ENCODE measurements around the gene SEL1L. TPM values are rescaled to one million over a fixed set of nuclear protein-coding genes. Genes with fewer than 3 reads are reported as not detected.
"Not testable (repeated sequence)": the region's sequence is repeated elsewhere in the genome, so short reads cannot be mapped to it uniquely, and the experiment has no call there.

Gene SEL1L
- polyA plus RNA-seq, 3 donors = 8.9 to 81.7 (median 21.0) TPM

DNA sequence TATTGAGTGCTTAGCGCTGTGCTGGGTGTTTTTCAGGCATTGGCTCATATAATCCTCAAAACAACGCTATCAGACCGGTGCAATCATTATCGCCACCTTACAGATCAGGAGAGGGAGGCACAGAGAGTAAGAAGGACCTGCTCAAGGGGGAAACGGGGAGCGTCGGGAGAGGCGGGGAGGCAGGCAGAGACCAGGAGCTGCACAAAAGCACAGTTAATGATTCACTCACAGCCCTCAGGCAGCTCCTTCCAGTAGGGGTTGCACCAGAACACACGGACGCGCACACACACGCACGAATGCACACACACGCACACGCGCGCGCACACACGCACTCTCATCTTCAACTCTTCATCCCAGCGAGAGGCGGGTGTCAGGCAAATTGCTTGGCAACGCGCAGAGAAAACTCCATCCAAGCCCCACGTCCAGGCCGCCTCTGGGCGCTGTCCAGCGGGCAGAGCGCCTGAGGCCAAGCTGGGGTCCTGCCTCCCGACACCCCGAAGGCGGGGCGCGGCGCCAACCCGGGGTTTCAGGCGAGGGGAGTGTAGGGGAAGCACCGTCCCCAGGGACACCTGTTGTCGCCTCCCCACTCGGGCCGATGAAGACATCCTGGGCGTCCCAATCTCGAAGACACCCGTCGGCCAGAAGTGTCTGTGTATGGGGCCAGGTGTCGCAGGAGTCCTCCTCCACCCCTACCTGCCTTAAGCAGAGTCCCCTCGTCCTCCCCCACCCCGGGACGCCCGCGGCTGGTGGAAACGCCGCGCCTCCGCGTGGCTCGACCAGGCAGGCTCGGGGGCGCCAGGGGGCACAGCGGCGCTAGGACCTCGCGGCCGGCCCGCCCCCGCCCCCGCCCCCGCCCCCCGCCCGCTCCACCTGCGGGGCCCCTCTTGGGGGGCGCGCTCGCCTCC is 98.0 kb downstream of the SEL1L start:
- WGBS, 3 donors = 1% methylated on average over 54 to 73 of the region's 73 CpGs
- no peak overlapping the region for H3K27ac ChIP-seq (ENCODE audit: low read depth, low read length)

GRCh38 chr14:81435048-81435390 is 98.6 kb downstream of the SEL1L start:
- 8 to 28% (median 27%) methylated on average over 6 of the region's 6 CpGs for WGBS, 3 donors
- no peak overlapping the region for H3K27ac ChIP-seq (ENCODE audit: low read depth, low read length)

- H3K27ac ChIP-seq (ENCODE audit: low read depth, low read length) = no peak overlapping the region
- 52 to 68% (median 67%) methylated on average over 4 of the region's 4 CpGs for WGBS, 3 donors
These were observed 99.4 kb downstream of the SEL1L start for GRCh38 chr14:81434230-81434629.

GRCh38 chr14:81433378-81433777 is 100.3 kb downstream of the SEL1L start:
- WGBS, 3 donors = 69 to 80% (median 74%) methylated on average over 2 of the region's 2 CpGs

GRCh38 chr14:81432219-81432661 is 101.4 kb downstream of the SEL1L start:
- H3K27ac ChIP-seq (ENCODE audit: low read depth, low read length) = no peak overlapping the region
- 66 to 87% (median 72%) methylated on average over 3 of the region's 3 CpGs for WGBS, 3 donors

More at GRCh38 chr14:81433378-81433777, 100.3 kb downstream of the SEL1L start:
- no peak overlapping the region for H3K27ac ChIP-seq (ENCODE audit: low read depth, low read length)

GRCh38 chr14:81430235-81430634 is 103.4 kb downstream of the SEL1L start:
- 78 to 86% (median 82%) methylated on average over 5 of the region's 5 CpGs for WGBS, 3 donors
- H3K27ac ChIP-seq (ENCODE audit: low read depth, low read length) = no peak overlapping the region

DNA sequence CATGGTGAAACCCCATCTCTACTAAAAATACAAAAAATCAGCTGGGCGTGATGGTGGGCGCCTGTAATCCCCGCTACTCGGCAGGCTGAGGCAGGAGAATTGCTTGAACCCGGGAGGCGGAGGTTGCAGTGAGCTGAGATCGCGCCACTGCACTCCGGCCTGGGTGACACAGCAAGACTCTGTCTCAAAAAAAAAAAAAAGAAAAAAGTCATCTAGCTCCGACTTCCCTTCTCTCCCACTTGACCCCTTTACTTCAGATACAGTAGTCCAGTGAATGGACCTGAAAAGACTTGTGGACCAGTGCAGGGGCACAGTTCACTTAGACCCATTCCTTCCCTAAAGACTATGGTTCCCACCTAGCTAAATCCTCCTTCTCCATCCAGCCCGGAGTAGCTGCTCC is 103.9 kb downstream of the SEL1L start:
- WGBS, 3 donors = 82 to 96% (median 93%) methylated on average over 11 of the region's 11 CpGs
- not testable (repeated sequence) for H3K27ac ChIP-seq (ENCODE audit: low read depth, low read length)

DNA sequence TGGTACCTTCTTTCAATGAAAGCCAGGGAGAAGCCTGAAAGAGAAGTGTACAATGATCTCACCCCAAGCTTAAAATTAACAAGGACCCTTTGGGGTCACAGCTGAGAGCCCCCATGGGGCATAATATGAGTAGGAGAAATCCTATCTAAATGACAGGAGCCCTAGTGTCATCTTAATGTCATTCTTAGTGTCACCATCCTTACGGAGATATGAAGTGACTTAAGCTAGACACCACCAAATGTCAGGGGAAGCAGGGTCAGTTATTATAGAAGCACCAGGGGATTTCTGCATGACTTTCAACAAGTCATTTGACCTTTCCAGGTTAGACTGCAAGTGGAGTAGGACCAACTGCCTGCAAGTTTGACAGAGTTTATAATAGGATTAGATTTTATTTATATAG is 104.6 kb downstream of the SEL1L start:
- 80 to 89% (median 84%) methylated on average over 1 of the region's 1 CpG for WGBS, 3 donors
- H3K27ac ChIP-seq (ENCODE audit: low read depth, low read length) = no peak overlapping the region

- 9 to 36% (median 20%) methylated on average over 8 of the region's 8 CpGs for WGBS, 3 donors
- H3K27ac ChIP-seq (ENCODE audit: low read depth, low read length) = no peak overlapping the region
These were observed 106.2 kb downstream of the SEL1L start for GRCh38 chr14:81427348-81428058.

DNA sequence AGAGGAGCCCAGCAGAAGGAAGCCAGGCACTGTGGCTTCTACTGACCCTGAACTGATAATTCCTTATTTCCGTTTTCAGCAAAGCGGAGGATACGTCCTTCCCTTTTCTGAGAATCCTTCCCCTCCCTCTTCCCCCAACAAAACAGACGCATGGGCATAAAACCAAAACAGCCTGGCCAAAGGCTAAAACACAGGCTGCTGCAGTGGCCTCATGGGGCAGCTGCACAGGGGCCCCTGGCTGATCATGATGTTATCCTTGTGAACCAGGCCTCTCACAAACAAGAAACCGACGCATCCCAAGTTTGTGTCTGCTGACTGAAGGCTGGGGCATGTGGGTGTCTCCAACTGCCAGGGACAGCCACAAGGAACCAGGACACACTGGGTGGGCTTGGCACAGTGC is 110.1 kb downstream of the SEL1L start:
- H3K27ac ChIP-seq (ENCODE audit: low read depth, low read length) = no peak overlapping the region
- 21 to 76% (median 24%) methylated on average over 6 of the region's 6 CpGs for WGBS, 3 donors

Other genes starting within 250 kb of the SEL1L start
- gene STON2, start 133.5 kb downstream of the SEL1L start, polyA plus RNA-seq = 1 to 10 TPM in 2 of 3 donors, under 1 TPM in 1; 0.33 to 7.4 (median 1.1) TPM

Data from adipose tissue (tissue), 3 donors.